ENCODE measurements around the gene GRK4. TPM values are rescaled to one million over a fixed set of nuclear protein-coding genes. Genes with fewer than 3 reads are reported as not detected.

GRK4 gene
- total and polyA plus RNA-seq, 11 donors = 4.9 to 12.0 (median 9.3) TPM

DNA sequence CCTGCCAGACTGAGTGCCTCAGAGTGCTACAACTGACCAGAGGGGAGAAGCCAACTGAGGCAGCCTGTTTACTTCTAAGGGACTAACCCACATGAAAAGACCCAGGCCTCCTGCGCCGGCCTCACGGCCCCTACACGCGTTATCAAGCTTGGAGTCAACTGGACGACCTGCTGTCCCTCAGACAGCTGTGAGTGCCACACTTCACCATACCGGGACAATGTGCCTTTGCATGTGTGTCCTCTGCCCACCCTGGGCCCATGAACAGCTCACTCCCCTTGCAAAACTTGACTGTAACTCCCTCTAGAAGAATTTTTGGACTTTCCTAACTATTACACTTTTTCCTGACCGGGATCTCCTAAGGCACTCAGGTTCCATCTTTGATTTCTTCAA lies 2.0 kb upstream of the GRK4 start:
- no peak for ATAC-seq
- TF ChIP-seq CTCF (IDR thresholded peaks at IDR 0.05) (no peak), POLR2A (IDR thresholded peaks at IDR 0.05) (no peak)
- peaks cover 0 to 30% (median 20%) of the 10 kb centered on the region in 9 donors for H3K36me3 ChIP-seq
- H3K27ac ChIP-seq = peak overlapping the region in 1 of 12 donors; percentile 37
- 65 to 68% (median 67%) methylated on average over 8 of the region's 8 CpGs for WGBS, 4 donors
- peaks cover 4 to 30% (median 23%) of the 10 kb centered on the region in 12 donors for H3K4me1 ChIP-seq
- intact Hi-C loops (cut with DNase I) = loop anchor here in 4 of 10 donors (5.0 to 10.0 kb wide), 4 partner anchors 76 to 717 kb away; partner anchors contain the start of genes CFAP99 (in 3 of the 4), ZFYVE28 (in 3 of the 4), HAUS3 (in 1 of the 4) and POLN (in 1 of the 4)
- no peaks in the 10 kb centered on the region for H3K9me3 ChIP-seq
- no peaks in the 10 kb centered on the region for H3K27me3 ChIP-seq
- H3K4me3 ChIP-seq = peak overlapping the region in 7 of 12 donors; percentile 77 to 100 (median 91)
- DNase-seq = no peak

- H3K9me3 ChIP-seq = no peaks in the 10 kb centered on the region
- no peak for DNase-seq
- ATAC-seq = no peak
- peaks cover 0 to 25% (median 15%) of the 10 kb centered on the region in 9 donors for H3K36me3 ChIP-seq
- TF ChIP-seq POLR2A (IDR thresholded peaks at IDR 0.05) (no peak), CTCF (IDR thresholded peaks at IDR 0.05) (no peak)
- peaks cover 4 to 30% (median 23%) of the 10 kb centered on the region in 12 donors for H3K4me1 ChIP-seq
- 46 to 48% (median 47%) methylated on average over 14 of the region's 14 CpGs for WGBS, 4 donors
- no peaks in the 10 kb centered on the region for H3K27me3 ChIP-seq
- intact Hi-C loops (cut with DNase I) = loop anchor here in 4 of 10 donors (2.0 to 10.0 kb wide), 5 partner anchors 27 to 717 kb away; partner anchors contain the start of genes CFAP99 (in 3 of the 4), ZFYVE28 (in 3 of the 4), HAUS3 (in 1 of the 4) and POLN (in 1 of the 4)
- peak overlapping the region in 5 of 12 donors; percentile 37 to 90 (median 84) for H3K27ac ChIP-seq
- peak overlapping the region; percentile 70 to 100 (median 84) for H3K4me3 ChIP-seq
Measured at GRCh38 chr4:2961811-2962441, 1.4 kb upstream of the GRK4 start.

GRCh38 chr4:2962614-2963174 lies 677 bp upstream of the GRK4 start:
- peak; percentile 7 to 52 (median 36) for ATAC-seq
- Histone ChIP-seq H3K36me3 (peaks cover 0 to 17% (median 8%) of the 10 kb centered on the region in 9 donors), H3K4me3 (peak overlapping the region; percentile 70 to 100 (median 84)), H3K4me1 (peaks cover 4 to 30% (median 23%) of the 10 kb centered on the region in 12 donors), H3K27me3 (no peaks in the 10 kb centered on the region), H3K27ac (peak overlapping the region; percentile 60 to 92 (median 85)), H3K9me3 (no peaks in the 10 kb centered on the region)
- intact Hi-C loops (cut with DNase I) = loop anchor here in 4 of 10 donors (2.0 to 10.0 kb wide), 5 partner anchors 28 to 718 kb away; partner anchors contain the start of genes CFAP99 (in 3 of the 4), ZFYVE28 (in 3 of the 4), HAUS3 (in 1 of the 4) and POLN (in 1 of the 4)
- WGBS, 4 donors = 0 to 1% (median 1%) methylated on average over 15 to 40 of the region's 40 CpGs
- TF ChIP-seq POLR2A (IDR thresholded peaks at IDR 0.05) (no peak), CTCF (IDR thresholded peaks at IDR 0.05) (no peak)
- peak in 2 of 5 donors; percentile 53 to 59 for DNase-seq

All from heart left ventricle (tissue), 16 donors.